ENCODE measurements around the gene IGSF21.

DNA sequence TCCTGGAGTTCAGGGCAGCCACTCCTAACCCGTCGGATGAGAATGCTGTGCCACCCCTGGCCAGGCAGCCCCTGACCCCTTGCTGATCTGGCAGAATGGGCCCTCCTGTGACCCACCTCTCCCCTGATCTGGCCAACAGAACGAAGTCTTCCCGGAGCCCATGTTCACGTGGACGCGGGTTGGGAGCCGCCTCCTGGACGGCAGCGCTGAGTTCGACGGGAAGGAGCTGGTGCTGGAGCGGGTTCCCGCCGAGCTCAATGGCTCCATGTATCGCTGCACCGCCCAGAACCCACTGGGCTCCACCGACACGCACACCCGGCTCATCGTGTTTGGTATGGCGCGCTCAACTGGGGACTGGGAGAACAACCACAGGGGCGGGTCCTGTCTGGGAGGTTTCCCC lies 269.1 kb downstream of the IGSF21 start:
- TF ChIP-seq, protein P1, sequence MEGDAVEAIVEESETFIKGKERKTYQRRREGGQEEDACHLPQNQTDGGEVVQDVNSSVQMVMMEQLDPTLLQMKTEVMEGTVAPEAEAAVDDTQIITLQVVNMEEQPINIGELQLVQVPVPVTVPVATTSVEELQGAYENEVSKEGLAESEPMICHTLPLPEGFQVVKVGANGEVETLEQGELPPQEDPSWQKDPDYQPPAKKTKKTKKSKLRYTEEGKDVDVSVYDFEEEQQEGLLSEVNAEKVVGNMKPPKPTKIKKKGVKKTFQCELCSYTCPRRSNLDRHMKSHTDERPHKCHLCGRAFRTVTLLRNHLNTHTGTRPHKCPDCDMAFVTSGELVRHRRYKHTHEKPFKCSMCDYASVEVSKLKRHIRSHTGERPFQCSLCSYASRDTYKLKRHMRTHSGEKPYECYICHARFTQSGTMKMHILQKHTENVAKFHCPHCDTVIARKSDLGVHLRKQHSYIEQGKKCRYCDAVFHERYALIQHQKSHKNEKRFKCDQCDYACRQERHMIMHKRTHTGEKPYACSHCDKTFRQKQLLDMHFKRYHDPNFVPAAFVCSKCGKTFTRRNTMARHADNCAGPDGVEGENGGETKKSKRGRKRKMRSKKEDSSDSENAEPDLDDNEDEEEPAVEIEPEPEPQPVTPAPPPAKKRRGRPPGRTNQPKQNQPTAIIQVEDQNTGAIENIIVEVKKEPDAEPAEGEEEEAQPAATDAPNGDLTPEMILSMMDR (IDR thresholded peaks at IDR 0.05; ENCODE audit: low read depth, low read length): no peak
- TF ChIP-seq EZH2phosphoT487 (IDR thresholded peaks at IDR 0.05; ENCODE audit: low read depth): no peak

All from OCI-LY3 (cell line).